HG03342 (cell line): ENCODE measurements around the gene CCDC197.

ENCODE experiments used
- ATAC-seq: cut with Tn5 transposase; IDR thresholded peaks from one replicate; pipeline ENCODE4 v1.9.1; 2021; ENCODE audit warnings: mild to moderate bottlenecking, moderate library complexity; ENCODE audit not compliant: unreplicated experiment

CCDC197 gene

DNA sequence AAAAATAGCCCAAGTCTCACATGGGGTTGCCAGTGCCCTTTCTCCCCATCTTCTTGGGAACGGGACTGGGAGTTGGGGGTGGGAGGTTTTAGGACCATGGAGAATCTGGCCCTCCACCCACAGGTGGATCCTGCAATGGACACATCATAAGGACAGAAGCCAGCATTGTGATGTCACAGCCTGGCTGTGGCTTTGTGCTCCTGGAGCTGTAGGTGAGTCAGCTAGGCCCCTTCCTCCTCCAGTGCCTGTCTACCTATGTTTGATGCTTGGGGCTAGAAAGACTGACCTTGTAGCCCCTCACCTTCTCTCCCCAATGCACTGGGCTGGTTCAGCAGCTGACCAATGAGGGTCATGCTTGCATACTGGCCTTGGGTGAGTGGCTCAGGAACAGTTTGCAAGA, at the start of gene CCDC197:
CCDC197 (plus strand) TSS at position 220 of the 400 bp plus-strand sequence. CDS start 831 bp downstream, outside the sequence.
- no peak for ATAC-seq

- no peak for ATAC-seq
These were observed 47.5 kb upstream of the CCDC197 start for GRCh38 chr14:93949511-93950075.

DNA sequence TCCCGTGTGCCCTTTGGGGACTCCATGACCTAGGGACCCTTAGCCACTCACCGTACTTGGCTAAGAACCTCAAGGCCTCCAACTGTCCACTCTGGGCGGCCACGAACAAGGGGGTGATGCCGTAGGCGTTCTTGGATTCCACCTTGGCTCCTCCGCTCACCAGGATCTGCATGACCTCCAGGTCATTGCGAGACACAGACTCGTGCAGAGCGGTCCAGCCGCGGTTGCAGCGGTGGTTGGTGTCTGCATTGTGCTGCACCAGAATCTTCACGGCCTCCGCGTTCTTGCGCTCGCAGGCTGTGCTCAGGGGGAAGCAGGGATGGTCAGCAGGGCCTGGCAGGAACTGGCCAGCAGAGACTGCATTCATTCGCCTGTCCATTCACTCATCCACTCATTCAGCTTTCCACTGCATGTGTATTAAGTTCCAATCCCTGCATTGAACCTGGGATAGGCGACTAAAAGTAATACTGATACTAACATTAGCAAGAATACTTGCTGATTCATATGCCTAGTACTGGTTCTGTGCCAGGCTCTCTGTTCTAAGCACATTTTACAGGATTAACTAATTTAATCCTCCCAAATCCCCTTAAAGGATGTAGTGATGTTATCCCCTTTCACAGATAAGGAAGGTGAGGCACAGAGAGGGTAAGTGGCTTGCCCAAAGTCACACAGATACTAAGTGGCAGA, 46.0 kb upstream of the CCDC197 start:
- ATAC-seq: no peak

- ATAC-seq: no peak
These were observed 45.2 kb upstream of the CCDC197 start for GRCh38 chr14:93951635-93952540.

DNA sequence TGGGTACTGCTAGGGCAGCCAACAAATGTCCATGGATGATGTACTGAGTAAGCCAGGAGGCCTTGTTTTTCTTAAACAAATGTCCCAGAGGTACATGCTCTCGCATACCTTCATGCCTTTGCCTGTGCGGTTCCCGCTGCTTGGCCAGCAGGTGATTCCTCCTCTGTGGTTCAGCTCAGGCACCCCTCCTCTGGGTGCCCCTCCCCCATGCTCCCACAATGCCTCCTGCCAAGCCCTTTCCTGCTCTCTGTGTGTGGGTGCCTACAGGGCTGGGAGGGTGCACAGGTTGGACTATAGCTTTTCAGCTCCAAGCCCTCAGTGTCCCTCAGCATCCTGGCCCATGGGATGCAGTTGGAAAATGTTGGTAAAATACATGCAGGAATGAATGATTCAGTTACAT, 44.3 kb upstream of the CCDC197 start:
- ATAC-seq: no peak

GRCh38 chr14:93953263-93953662, 43.8 kb upstream of the CCDC197 start:
- ATAC-seq: no peak

DNA sequence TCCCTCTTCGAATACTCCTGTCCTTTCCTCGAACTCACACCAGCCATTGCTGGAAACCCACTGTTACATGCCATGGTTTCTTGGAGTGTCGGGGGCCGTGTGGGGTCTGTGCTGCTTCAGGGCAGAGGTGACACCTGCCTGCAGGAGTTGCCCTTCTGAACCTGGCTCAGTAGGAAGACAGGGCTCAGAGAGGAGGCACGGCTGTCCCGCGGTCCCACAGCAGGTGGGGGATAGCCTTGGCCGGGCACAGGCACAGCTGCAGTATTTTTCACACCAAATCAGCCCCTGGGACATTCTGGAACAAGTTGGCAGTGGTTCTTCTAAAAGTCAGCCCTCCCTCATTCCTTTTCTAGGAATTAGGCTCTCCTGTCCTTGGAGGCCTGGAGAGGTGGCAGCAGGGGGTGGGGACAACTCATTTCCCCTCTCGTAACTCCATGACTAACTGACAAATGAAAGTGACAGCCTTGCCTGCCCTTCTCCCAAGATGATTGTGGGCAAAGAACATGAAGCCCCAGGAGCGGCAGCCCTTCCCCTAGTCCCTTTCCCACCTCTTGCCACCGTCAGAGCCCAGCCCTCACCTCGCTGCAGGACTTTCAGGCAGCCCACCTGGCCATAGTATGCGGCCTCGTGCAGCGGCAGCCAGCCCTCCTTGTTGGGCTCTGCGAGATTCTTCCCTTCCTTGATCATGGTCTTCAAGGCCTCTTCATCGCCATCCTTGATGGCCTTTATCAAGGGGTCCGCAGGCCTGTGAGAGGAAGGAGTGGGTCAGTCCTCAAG, 43.2 kb upstream of the CCDC197 start:
- no peak for ATAC-seq

- ATAC-seq: no peak
These were observed 42.6 kb upstream of the CCDC197 start for GRCh38 chr14:93954516-93954830.

DNA sequence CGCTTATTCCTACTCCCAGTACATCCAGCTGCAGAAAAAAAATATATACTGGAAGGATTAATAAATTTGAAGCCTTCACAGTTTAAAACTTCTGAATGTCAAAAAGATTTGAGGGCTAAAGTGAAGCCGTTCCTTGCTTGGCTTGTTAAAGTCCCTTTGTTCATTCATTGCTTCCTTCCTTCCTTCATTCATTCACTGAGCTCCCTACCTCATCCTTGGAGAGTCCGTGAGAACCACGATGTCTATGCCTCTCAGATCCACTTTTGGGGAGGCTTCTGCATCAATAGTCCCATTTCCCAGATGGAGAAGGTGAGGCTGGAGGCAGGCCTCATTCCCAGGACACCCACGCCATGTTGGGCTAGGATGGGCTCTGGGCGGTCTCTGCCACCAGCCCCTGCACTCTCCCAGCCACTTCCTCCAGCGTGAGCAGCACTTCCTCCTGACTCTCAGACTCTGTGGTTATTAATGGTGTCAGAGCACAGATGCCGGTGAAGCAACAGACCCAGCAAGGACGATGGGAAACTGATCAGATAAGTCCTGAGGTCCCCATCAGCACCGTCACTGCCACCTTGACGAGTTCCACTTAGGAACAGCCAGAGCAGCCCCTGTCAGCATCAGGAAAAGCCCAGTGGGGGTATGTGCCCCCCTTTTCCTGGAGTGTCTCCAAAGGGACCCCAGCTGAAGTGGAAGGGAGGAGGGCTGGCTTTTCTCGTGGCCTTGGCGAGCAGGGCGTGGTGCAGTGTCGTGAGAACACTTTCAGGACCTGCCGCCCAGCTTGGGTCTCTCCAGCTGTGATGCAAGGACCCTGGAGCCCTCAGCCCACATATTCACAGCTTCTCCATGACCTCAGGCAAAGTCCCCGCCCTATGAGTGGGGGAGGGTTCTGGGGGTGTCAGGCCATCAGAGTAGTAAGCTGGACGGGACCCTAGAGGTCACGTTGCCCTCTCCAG, 41.9 kb upstream of the CCDC197 start:
- peak; percentile 33 for ATAC-seq

- ATAC-seq: no peak
These were observed 41.1 kb upstream of the CCDC197 start for GRCh38 chr14:93955850-93956481.

DNA sequence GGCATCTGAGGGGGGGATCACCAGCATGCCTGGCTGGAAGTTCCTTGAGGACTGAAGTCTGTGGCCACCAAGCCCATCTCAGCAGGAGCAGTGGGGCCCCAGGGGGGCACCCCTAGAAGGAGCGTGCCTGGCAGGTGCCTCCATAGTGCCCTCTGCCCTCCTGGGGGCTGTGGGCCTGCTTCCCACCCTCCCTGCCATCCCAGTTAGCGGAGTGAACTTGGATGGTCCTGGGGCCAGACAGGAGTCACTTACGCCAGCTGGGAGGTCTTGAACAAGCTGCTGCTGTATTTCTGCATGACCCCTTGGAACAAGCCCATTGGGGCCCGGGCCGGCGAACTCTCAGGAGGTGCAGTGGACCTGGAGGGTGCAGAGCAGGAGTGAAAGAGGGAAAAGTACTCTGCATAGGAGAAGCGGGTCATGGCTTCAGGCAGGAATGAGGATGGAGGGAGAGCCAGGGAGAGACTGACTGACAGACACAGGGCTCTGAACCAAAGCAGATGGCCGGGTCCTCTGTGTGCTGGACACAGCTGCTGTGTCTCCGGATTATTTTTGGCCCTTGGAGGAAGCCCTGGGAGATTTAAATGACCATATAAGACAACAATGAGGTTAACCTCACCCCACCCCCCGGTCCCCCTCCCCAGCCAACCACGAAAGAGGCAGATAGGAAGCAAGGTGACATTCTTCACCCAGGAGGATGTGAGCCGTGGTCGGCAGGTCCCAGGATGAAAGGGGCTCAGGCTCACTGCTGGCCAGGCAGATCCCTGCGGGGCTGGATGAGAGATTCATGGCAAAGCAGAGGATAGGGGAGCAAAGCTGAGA, 40.4 kb upstream of the CCDC197 start:
- ATAC-seq: no peak

DNA sequence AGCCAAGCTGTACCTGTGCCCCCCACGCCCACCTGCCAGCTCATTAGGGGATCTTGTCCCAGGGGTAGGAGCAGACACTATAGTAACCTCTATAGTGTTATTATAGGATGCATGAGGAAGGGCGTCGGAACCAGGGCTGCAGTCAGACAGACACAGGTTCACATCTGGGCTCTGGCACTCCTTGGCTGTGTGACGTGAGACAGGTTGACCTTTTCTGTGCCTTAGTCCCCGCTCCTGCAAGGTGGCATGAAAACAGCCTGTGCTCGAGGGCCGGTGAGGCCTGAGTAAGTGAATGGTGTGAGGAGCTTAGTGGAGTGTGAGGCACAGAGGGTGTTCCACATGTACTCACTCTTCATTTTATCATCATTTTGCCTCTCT, 39.8 kb upstream of the CCDC197 start:
- ATAC-seq: no peak

GRCh38 chr14:93957751-93958566, 39.1 kb upstream of the CCDC197 start:
- ATAC-seq: no peak

- no peak for ATAC-seq
These were observed 38.4 kb upstream of the CCDC197 start for GRCh38 chr14:93958567-93959238.

DNA sequence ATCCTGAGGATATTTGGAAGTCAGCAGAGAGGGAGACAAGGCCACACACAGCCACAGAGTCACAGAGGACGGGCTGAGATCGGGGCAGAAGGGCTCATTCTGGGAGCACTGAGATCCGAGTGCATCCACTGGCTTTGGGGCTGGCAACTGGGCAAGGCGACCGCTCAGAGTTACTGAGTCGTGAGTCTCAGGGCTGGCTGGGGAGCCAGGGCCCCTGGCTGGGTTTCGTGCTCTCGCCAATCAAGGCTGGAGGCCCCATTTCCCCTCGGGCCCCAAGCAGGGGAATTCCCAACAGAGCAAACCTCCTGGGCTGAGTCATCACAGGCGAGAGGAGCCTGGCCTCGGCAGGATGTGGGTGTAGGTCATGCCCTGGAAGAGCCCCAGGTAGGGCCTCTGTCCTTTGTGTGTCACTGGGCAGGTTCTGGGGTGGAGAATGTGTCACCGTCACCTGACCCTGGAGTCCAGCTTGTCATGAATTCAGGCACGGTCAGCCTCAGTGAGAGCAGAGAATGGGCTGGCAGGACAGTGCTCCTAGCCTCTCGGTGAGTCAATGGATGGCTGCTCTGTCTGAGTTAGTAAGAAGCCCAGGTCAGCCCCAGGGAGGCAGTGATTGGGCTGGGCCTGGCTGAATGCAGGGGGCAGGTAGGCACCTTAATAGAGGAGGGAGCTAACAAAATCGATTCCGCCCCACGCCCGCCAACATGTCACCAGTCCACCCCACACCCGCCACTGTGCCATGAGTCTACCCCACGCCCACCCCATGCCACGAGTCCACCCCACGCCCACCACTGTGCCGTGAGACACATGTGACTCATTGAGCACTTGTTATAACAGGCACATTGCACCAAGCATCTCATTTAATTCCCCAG, 37.6 kb upstream of the CCDC197 start:
- ATAC-seq: peak; percentile 62

- no peak for ATAC-seq
These were observed 37.0 kb upstream of the CCDC197 start for GRCh38 chr14:93960108-93960475.
